Measurements from ENCODE around the gene CSK. TPM values are rescaled to one million over a fixed set of nuclear protein-coding genes. Genes with fewer than 3 reads are reported as not detected.
A peak's percentile ranks its signal among the peaks of the same experiment; 100 is the strongest.

The CSK gene
- total RNA-seq, 1 donor from 2014 or later: 26.5 TPM

- FAIRE-seq: no peak
These were observed 57.1 kb downstream of the CSK start for GRCh38 chr15:74838746-74839525.

DNA sequence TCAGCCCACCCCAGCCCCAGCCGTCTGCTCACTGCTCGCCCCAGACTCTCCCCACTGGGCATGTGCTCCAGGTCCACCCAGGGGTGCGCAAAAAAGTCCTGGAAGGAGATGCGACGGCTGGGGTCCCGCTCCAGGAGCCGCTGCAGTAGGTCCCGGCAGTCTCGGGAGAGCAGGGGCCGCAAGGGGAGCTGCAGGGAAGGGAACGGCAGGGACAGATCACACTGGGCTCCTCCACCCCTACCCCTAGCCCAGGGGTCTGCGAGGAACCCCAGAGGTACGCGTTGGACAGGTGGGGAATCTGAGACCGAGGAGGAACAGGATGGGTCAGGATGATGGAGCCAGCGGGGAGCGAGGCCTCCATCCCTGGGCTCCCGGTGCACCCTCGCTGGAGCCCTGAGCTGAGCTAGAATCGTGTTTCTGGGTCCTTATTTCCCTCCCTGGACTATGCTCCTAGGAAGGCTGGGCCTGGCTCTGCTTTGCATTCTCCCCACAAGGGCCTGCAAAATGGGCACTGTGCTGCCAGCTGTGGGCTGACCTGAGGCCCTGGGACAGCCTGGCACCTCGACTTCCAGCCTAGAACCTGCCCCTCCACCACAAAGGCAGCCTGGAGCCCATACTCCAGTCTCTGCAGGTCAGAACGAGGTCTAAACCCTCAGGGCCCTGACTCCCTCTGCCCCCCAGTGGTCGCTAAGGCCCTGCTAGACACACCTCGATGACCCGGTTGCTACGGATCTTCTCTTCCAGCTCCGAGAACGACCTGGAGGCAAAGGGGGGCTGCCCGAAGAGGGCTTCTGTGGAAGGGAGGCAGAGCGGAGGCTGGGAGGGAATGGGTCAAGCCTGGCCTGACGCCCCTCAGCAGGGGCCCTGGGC, 57.9 kb downstream of the CSK start:
- DNase-seq (ENCODE audit: low spot score in 2 of 2) (no peak), FAIRE-seq (no peak)

More at GRCh38 chr15:74838746-74839525, 57.1 kb downstream of the CSK start:
- no peak for DNase-seq (ENCODE audit: low spot score in 2 of 2)

GRCh38 chr15:74840851-74841775, 59.2 kb downstream of the CSK start:
- FAIRE-seq: no peak
- no peak for DNase-seq (ENCODE audit: low spot score in 2 of 2)

DNA sequence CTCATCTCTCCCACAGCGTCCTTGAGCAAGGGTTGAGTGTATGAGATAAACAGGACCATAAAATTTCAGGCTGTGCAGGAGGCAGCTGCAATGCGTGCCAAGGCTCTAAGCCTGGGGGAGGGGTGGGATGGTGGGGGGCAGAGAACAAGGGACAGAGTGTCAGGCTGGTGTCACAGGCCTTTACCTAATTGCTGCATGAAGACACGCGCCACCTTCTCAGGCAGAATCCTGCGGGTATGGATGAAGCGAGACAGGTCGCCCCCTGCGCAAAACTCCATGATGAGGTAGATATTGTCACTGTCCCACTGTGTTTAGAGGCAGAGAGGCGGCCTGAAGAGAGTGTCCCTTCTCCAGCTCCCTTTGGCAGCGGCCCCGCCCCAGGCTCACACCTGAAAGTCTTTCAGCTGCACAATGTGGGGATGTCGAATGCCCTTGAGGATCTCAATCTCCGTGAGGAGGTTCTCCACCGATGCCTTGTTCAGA, 60.1 kb downstream of the CSK start:
- no peak for FAIRE-seq
- DNase-seq (ENCODE audit: low spot score in 2 of 2): peak in 1 of 2 donors; percentile 36

DNA sequence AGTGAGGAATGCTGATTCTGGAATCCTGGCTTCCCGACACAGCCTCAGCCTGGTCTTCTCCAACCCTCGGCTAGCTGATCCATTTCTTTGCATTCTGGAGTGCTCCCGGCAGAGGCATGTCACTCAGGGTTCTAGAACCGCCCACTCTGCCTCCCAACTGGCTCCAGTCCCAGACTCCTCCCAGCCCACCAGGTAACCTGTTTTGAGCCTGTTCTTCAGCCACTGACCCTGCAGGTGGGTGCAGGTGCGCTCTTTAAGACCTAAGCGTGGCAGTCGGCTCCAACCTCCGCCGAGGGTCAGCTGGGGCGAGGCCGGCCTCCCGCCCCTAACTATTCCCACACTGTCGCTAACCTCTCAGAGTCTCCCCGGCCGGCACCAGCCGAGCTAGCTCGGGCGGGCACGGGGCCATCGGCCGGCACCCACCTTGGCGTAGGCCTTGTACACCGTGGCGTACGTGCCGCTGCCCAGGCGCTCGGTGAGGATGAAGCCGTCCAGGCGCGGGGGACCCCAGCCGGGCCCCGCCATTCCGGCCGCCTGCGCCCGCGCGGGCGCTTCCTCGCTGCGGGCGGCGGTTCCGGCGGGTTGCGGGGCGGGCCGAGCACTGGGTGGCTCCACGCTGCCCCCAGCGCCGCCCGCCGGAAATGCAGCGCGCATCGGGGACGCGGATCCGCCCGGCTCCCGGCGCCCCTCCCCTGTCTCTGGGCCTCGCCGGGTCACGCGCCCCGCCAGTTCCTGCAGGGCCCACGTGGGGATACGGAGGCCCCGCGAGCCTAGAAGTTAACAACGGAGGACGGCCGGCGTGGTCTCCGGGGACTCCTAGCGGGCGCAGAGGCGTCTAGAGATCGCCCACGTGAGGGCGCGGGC, 60.9 kb downstream of the CSK start, which contains the start of gene ULK3:
Gene ULK3, minus strand, starts transcription at position 576 of the 864 bp plus-strand sequence. Its CDS starts 51 bp downstream, at position 525.
- FAIRE-seq (no peak), DNase-seq (ENCODE audit: low spot score in 2 of 2) (peak; percentile 99)

GRCh38 chr15:74843445-74843828, 61.6 kb downstream of the CSK start:
- FAIRE-seq: no peak
- DNase-seq (ENCODE audit: low spot score in 2 of 2): no peak

DNA sequence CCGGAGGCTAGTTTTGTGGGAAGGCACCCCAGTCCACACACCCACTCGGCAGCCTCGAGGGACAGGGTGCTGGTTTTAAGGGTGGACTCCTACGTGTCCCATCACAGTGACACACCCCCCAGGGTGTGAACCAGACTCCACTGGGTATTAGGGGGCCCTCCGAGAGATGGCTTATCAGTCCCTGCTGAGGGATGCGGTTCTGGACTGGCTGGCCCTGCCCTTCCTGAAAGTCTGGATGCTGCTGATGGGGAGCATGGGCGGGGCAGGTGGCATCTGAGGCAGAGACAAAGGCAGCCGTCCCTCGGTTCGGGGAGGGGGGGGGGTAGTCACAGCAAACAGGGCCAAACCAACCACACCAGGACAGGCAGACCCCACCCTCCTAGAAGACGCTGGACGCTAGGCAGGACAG, 62.0 kb downstream of the CSK start:
- FAIRE-seq (no peak), DNase-seq (ENCODE audit: low spot score in 2 of 2) (peak in 1 of 2 donors; percentile 23)

GRCh38 chr15:74844319-74845207, 62.7 kb downstream of the CSK start:
- no peak for DNase-seq (ENCODE audit: low spot score in 2 of 2)
- no peak for FAIRE-seq

GRCh38 chr15:74845208-74845568, 63.3 kb downstream of the CSK start:
- FAIRE-seq (no peak), DNase-seq (ENCODE audit: low spot score in 2 of 2) (no peak)

DNA sequence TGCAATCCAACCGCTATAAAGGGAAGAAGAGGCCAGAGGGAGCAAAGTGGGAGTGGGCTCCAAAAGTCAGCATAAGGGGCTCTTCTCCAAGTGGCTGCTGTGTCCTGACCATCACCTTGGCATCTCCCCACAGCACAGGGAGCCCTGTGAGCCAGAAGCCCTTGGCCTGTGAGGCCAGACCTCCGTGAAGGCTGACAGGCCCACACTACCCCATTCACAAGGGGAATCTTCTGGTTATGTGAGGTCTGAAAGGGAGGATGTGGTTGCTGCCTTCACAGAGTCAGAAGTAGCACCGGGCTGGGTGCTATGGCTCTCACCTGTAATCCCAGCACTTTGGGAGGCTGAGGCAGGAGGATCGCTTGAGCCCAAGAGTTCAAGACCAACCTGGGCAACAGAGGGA, 63.7 kb downstream of the CSK start:
- DNase-seq (ENCODE audit: low spot score in 2 of 2): no peak
- FAIRE-seq: no peak

DNA sequence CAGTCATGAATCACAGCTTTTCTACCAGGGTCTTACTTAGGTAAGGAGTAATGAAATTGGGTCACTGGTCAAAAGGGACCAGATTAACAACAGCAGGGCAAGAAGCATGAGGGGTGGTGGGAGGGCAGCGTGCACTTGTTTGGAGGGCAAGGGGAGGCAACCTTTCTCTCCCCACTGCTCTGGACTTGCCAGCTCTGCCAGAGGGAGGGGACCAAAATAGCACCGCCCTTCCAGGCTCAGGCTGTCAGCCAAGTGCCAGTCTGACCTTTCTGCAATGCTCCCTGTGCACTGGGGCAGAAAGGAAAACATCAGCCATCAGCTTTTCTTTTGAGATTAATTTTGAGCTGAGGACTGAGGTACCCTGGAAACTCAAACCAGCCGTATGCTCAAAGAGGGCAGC, 65.6 kb downstream of the CSK start:
- FAIRE-seq (no peak), DNase-seq (ENCODE audit: low spot score in 2 of 2) (no peak)

- FAIRE-seq: no peak
- no peak for DNase-seq (ENCODE audit: low spot score in 2 of 2)
These were observed 68.5 kb downstream of the CSK start for GRCh38 chr15:74850393-74850792.

DNA sequence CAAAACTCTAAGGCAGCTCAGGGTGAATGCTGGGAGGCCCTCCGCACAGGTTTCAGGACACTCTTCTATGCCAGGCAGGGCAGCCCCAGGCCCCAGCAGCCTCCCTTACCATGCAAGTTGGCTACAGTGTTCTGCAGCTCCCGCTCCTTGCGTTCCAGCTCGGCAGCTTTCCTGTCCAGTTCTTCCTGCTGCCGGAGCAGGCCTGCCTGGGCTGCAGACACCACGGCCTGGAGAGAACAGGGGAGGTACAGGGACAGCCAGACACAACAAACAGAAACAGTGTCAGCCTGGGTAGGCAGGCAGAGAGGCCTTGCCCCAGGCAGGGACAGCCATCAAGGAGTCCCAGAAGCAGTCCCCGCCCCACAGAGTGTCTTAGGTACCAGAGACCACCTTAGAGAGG, 70.1 kb downstream of the CSK start:
- FAIRE-seq (no peak), DNase-seq (ENCODE audit: low spot score in 2 of 2) (no peak)

Small RNA genes within 50 kb of the gene (small RNA-seq; reads per million reads assigned to genes)
- gene CPLX3: not detected
- gene MIR4513: not detected
- 0.28 reads per million, percentile 10 among the genes with 10 or more reads in this experiment for gene MIR6882

Other genes starting within 250 kb of the CSK start
- 3.7 TPM for gene ARID3B, start 240.9 kb upstream of the CSK start, total RNA-seq
- gene CLK3, start 166.2 kb upstream of the CSK start, total RNA-seq: 26.5 TPM
- 12.2 TPM for gene EDC3, start 86.1 kb upstream of the CSK start, total RNA-seq
- gene CYP1A1, start 56.6 kb upstream of the CSK start, total RNA-seq: 0.41 TPM
- not detected for gene CYP1A2, start 33.2 kb upstream of the CSK start, total RNA-seq
- gene LMAN1L, start 30.8 kb downstream of the CSK start, total RNA-seq: not detected
- gene CPLX3, start 44.5 kb downstream of the CSK start, total RNA-seq: 0.82 TPM
- gene ULK3, start 61.1 kb downstream of the CSK start, total RNA-seq: 30.6 TPM
- 4.5 TPM for gene SCAMP2, start 91.3 kb downstream of the CSK start, total RNA-seq
- gene MPI, start 108.0 kb downstream of the CSK start, total RNA-seq: 26.1 TPM
- 52.2 TPM for gene FAM219B, start 124.8 kb downstream of the CSK start, total RNA-seq
- 46.9 TPM for gene COX5A, start 156.0 kb downstream of the CSK start, total RNA-seq
- gene RPP25, start 174.7 kb downstream of the CSK start, total RNA-seq: 7.3 TPM
- gene SCAMP5, start 213.5 kb downstream of the CSK start, total RNA-seq: 42.8 TPM
- gene PPCDC, start 241.5 kb downstream of the CSK start, total RNA-seq: 3.7 TPM

Data from frontal cortex (tissue), 4 donors.